ENCODE results near the gene PRUNE2. TPM values are rescaled to one million over a fixed set of nuclear protein-coding genes. Genes with fewer than 3 reads are reported as not detected.

PRUNE2 gene
- total RNA-seq, 4 donors from 2014 or later = 15.6 to 37.8 (median 26.1) TPM

GRCh38 chr9:76681556-76681955, 224.4 kb downstream of the PRUNE2 start:
- Histone ChIP-seq H3K4me3 (no peak overlapping the region), H3K36me3 (no peaks in the 10 kb centered on the region), H3K27ac (no peak overlapping the region), H3K4me1 (no peaks in the 10 kb centered on the region), H3K9me3 (no peaks in the 10 kb centered on the region), H3K27me3 (no peaks in the 10 kb centered on the region)
- DNase-seq = no peak
- TF ChIP-seq POLR2A (IDR thresholded peaks at IDR 0.05) = no peak
- TF ChIP-seq, protein P1, sequence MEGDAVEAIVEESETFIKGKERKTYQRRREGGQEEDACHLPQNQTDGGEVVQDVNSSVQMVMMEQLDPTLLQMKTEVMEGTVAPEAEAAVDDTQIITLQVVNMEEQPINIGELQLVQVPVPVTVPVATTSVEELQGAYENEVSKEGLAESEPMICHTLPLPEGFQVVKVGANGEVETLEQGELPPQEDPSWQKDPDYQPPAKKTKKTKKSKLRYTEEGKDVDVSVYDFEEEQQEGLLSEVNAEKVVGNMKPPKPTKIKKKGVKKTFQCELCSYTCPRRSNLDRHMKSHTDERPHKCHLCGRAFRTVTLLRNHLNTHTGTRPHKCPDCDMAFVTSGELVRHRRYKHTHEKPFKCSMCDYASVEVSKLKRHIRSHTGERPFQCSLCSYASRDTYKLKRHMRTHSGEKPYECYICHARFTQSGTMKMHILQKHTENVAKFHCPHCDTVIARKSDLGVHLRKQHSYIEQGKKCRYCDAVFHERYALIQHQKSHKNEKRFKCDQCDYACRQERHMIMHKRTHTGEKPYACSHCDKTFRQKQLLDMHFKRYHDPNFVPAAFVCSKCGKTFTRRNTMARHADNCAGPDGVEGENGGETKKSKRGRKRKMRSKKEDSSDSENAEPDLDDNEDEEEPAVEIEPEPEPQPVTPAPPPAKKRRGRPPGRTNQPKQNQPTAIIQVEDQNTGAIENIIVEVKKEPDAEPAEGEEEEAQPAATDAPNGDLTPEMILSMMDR (IDR thresholded peaks at IDR 0.05) = no peak

GRCh38 chr9:76680716-76681425, 225.0 kb downstream of the PRUNE2 start:
- H3K4me3 ChIP-seq = no peak overlapping the region
- H3K9me3 ChIP-seq = no peaks in the 10 kb centered on the region
- no peaks in the 10 kb centered on the region for H3K36me3 ChIP-seq
- no peaks in the 10 kb centered on the region for H3K27me3 ChIP-seq
- DNase-seq = no peak
- no peak for TF ChIP-seq POLR2A (IDR thresholded peaks at IDR 0.05)
- TF ChIP-seq, protein P1 (IDR thresholded peaks at IDR 0.05) = no peak
- H3K4me1 ChIP-seq = no peaks in the 10 kb centered on the region
- H3K27ac ChIP-seq = no peak overlapping the region

DNA sequence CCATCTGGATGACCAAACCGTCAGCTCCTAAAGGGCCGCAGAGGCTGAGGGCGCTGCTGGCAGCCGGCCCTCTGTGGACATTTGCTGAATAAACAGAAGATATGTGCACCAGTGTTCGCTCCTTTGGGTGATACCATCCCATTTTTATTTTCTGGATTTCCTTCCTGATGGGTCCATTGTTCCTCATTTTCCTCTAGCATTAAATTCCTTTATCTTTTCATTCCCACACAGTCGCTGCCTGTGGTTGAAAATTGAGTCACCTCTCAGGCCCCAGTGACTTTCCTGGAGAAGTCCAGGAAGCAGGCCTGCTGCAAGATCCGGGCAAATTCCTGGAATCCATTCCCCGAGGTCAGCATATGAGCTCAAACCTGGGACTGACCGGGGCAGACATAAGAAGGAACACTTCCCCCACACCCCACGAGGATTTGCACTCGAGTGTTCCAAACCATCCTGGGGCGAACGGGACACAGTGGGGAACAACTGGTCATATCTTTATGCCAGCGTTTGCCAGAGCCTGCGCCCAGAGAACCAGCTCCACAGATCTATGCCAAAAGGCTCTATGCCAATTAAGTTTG, 228.3 kb downstream of the PRUNE2 start:
- no peaks in the 10 kb centered on the region for H3K36me3 ChIP-seq
- H3K9me3 ChIP-seq = no peaks in the 10 kb centered on the region
- no peak for DNase-seq
- no peak overlapping the region for H3K27ac ChIP-seq
- H3K4me1 ChIP-seq = no peaks in the 10 kb centered on the region
- H3K4me3 ChIP-seq = no peak overlapping the region
- no peaks in the 10 kb centered on the region for H3K27me3 ChIP-seq
- no peak for TF ChIP-seq POLR2A (IDR thresholded peaks at IDR 0.05)
- TF ChIP-seq, protein P1 (IDR thresholded peaks at IDR 0.05) = no peak

DNA sequence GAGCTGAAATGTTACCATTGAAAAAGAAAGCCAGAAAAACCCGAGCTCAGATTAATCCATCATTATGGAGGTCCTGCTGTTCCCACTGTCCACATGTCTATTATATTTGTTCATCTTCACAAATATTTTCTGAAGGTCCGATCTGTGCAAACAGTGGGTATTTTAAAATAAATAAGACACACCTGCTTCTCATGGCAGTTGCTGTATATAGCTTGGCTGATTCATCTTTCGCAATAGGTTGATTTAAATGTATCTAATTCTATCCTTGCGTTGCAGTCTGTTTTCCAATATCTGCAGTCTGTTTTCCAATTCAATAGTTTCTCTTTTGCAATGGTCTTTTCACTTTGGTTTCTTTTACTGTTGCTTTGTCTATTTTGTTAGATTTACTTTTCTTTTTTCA, 229.1 kb downstream of the PRUNE2 start:
- Histone ChIP-seq H3K36me3 (no peaks in the 10 kb centered on the region), H3K9me3 (no peaks in the 10 kb centered on the region), H3K27ac (no peak overlapping the region), H3K4me3 (no peak overlapping the region), H3K4me1 (no peaks in the 10 kb centered on the region), H3K27me3 (no peaks in the 10 kb centered on the region)
- DNase-seq = no peak
- no peak for TF ChIP-seq POLR2A (IDR thresholded peaks at IDR 0.05)
- TF ChIP-seq, protein P1 (IDR thresholded peaks at IDR 0.05) = no peak

- Histone ChIP-seq H3K4me3 (no peak overlapping the region), H3K4me1 (no peaks in the 10 kb centered on the region), H3K27ac (no peak overlapping the region), H3K27me3 (no peaks in the 10 kb centered on the region), H3K9me3 (no peaks in the 10 kb centered on the region), H3K36me3 (no peaks in the 10 kb centered on the region)
- TF ChIP-seq, protein P1 (IDR thresholded peaks at IDR 0.05) = no peak
- TF ChIP-seq POLR2A (IDR thresholded peaks at IDR 0.05) = no peak
- DNase-seq = no peak
Observed at GRCh38 chr9:76667521-76667957, 238.4 kb downstream of the PRUNE2 start.

Measured in Peyer's patch (tissue), 4 donors.